Peyer's patch (tissue), 4 donors: ENCODE measurements around the gene RBM20. TPM values are rescaled to one million over a fixed set of nuclear protein-coding genes. Genes with fewer than 3 reads are reported as not detected.
"Not testable (repeated sequence)": the region's sequence is repeated elsewhere in the genome, so short reads cannot be mapped to it uniquely, and the experiment has no call there.

Experiments used
- DNase-seq, 3 donors: peaks; one replicate each; pipeline ENCODE4 v3.0.0-alpha.2; 2017 to 2019
- H3K27ac ChIP-seq, 4 donors: fragments of 200-600 bp; sonication (generic); one replicate each; pipeline ENCODE4 v1.5.1; 2016 to 2019
- H3K27me3 ChIP-seq, 2 donors: fragments of 200-600 bp; sonication (generic); one replicate each; pipeline ENCODE4 v1.5.1; 2019
- H3K36me3 ChIP-seq, 3 donors: fragments of 200-600 bp; sonication (generic); one replicate each; pipeline ENCODE4 v1.5.1; 2016 to 2019
- H3K4me1 ChIP-seq, 4 donors: fragments of 200-600 bp; sonication (generic); one replicate each; pipeline ENCODE4 v1.5.1; 2016 to 2019
- H3K4me3 ChIP-seq, 4 donors: fragments of 200-600 bp; sonication (generic); 1 replicate in 3 of 4; 2 replicates in 1 of 4; pipeline ENCODE4 v1.5.1; 2016 to 2019; ENCODE audit warnings: mild to moderate bottlenecking in 1 of 4
- H3K9me3 ChIP-seq, 4 donors: fragments of 200-600 bp; sonication (generic); one replicate each; pipeline ENCODE4 v1.5.1; 2016 to 2019; ENCODE audit warnings: mild to moderate bottlenecking in 1 of 4
- CTCF ChIP-seq, 6 experiments: fragments of 450-650 bp in 4 of 6; fragments of 200-600 bp in 2 of 6; sonication (generic) in 1 of 6; IDR thresholded peaks; one replicate each; pipeline ENCODE4 v1.5.1; 2017 to 2019; ENCODE audit warnings: antibody characterized with exemption in 6 of 6, mild to moderate bottlenecking in 3 of 6, moderate library complexity in 1 of 6
- POLR2A ChIP-seq, 2 donors: fragments of 450-650 bp; IDR thresholded peaks; one replicate each; pipeline ENCODE4 v1.5.1; 2017; ENCODE audit warnings: antibody characterized with exemption in 2 of 2, mild to moderate bottlenecking in 2 of 2, moderate library complexity in 2 of 2
- total RNA-seq, 4 donors: library from RNA; depleted of rRNA; stranded (reverse); fragments of >200 nt; gene quantifications; one replicate each; pipeline ENCODE4 v1.1.0, GENCODE V29; 2016

The RBM20 gene
- total RNA-seq, 4 donors from 2014 or later, result 0.80 to 4.1 (median 1.2) TPM

- no peak for DNase-seq
- no peaks in the 10 kb centered on the region for H3K36me3 ChIP-seq
Observed at GRCh38 chr10:110704070-110704469, 59.9 kb downstream of the RBM20 start.

GRCh38 chr10:110704906-110705476, 60.9 kb downstream of the RBM20 start:
- Histone ChIP-seq H3K4me3 (no peak overlapping the region), H3K27me3 (no peaks in the 10 kb centered on the region), H3K27ac (no peak overlapping the region), H3K36me3 (no peaks in the 10 kb centered on the region), H3K4me1 (no peaks in the 10 kb centered on the region), H3K9me3 (no peaks in the 10 kb centered on the region)
- DNase-seq, result no peak
- no peak for TF ChIP-seq POLR2A (IDR thresholded peaks at IDR 0.05)
- TF ChIP-seq CTCF (IDR thresholded peaks at IDR 0.05), result no peak

More at GRCh38 chr10:110704070-110704469, 59.9 kb downstream of the RBM20 start:
- H3K4me3 ChIP-seq, result no peak overlapping the region
- no peaks in the 10 kb centered on the region for H3K4me1 ChIP-seq
- H3K9me3 ChIP-seq, result no peaks in the 10 kb centered on the region
- no peak overlapping the region for H3K27ac ChIP-seq
- H3K27me3 ChIP-seq, result no peaks in the 10 kb centered on the region
- TF ChIP-seq POLR2A (IDR thresholded peaks at IDR 0.05), result no peak
- TF ChIP-seq CTCF (IDR thresholded peaks at IDR 0.05), result no peak

GRCh38 chr10:110705596-110705995, 61.5 kb downstream of the RBM20 start:
- not testable (repeated sequence) for H3K4me1 ChIP-seq, H3K27ac ChIP-seq, H3K36me3 ChIP-seq, H3K4me3 ChIP-seq, DNase-seq, H3K9me3 ChIP-seq, H3K27me3 ChIP-seq

GRCh38 chr10:110706690-110707098, 62.6 kb downstream of the RBM20 start:
- H3K27me3 ChIP-seq, result no peaks in the 10 kb centered on the region
- H3K4me3 ChIP-seq, result no peak overlapping the region
- H3K4me1 ChIP-seq, result no peaks in the 10 kb centered on the region
- no peaks in the 10 kb centered on the region for H3K9me3 ChIP-seq
- DNase-seq, result no peak
- no peak overlapping the region for H3K27ac ChIP-seq
- H3K36me3 ChIP-seq, result no peaks in the 10 kb centered on the region
- TF ChIP-seq CTCF (IDR thresholded peaks at IDR 0.05) (no peak), POLR2A (IDR thresholded peaks at IDR 0.05) (no peak)

- Histone ChIP-seq H3K9me3 (no peaks in the 10 kb centered on the region), H3K4me1 (no peaks in the 10 kb centered on the region), H3K36me3 (no peaks in the 10 kb centered on the region), H3K4me3 (no peak overlapping the region), H3K27me3 (no peaks in the 10 kb centered on the region), H3K27ac (no peak overlapping the region)
- TF ChIP-seq CTCF (IDR thresholded peaks at IDR 0.05), result no peak
- DNase-seq, result no peak
Observed at GRCh38 chr10:110708776-110709443, 64.8 kb downstream of the RBM20 start.

GRCh38 chr10:110709444-110709828, 65.3 kb downstream of the RBM20 start:
- Histone ChIP-seq H3K27ac (no peak overlapping the region), H3K4me3 (no peak overlapping the region), H3K27me3 (no peaks in the 10 kb centered on the region), H3K36me3 (no peaks in the 10 kb centered on the region), H3K9me3 (no peaks in the 10 kb centered on the region), H3K4me1 (no peaks in the 10 kb centered on the region)
- TF ChIP-seq CTCF (IDR thresholded peaks at IDR 0.05) (no peak), POLR2A (IDR thresholded peaks at IDR 0.05) (no peak)
- DNase-seq, result no peak
